GM19239 (cell line): Measurements from ENCODE around the gene KATNBL1.

Experiments used
- DNase-seq: peaks from one replicate; pipeline ENCODE4 v3.0.0; 2011; ENCODE audit warnings: low spot score; ENCODE audit not compliant: insufficient read length
- FAIRE-seq: peaks from 2 replicates; lab custom pipeline; 2011; peaks lifted over from hg19 to GRCh38; lab: Jason Lieb, UNC

KATNBL1 gene, protein sequence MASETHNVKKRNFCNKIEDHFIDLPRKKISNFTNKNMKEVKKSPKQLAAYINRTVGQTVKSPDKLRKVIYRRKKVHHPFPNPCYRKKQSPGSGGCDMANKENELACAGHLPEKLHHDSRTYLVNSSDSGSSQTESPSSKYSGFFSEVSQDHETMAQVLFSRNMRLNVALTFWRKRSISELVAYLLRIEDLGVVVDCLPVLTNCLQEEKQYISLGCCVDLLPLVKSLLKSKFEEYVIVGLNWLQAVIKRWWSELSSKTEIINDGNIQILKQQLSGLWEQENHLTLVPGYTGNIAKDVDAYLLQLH

DNA sequence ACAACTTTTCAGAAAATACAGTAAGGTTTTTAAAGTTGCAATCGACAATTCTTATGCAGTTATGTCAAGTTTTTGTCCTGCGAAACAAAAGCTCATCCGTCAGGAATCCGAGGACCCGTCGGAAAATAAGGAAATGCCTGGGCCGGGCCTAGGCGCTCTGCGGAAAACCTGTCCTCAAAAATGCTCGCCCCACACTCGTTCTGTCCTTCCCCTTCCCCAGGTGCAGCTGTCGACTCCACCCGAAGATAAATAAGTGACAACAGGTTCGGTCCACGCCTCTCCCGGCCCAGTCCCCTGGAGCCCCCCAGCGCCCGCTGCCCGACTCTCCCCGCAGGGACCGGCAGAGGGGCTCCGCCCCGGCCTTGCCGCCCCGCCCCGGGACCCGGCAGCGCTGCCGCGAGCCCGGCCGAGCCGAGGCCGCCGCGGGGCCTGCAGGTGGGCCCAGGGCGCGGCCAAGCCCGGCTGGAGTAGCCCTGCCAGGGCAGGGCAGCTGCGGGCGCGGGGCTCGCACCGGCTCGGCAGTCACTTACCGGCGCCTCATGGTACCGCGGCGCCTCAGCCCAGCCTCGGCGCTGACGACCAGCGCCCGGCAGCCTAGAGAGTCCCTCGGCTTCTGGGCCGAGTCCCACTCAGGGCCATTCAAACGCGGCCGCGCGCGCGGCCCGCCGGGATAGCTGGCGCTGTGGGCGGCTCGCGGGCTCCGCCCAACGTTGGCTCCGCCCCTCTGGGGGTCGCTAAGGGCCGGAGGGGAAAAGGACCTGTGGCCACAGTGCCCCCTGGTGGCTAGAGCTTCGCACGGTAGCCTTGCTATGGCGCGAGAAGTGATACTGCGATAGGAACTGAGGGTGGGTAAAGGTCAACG, at the start of gene KATNBL1:
Gene KATNBL1, minus strand, starts transcription at position 676 of the 862 bp plus-strand sequence. CDS start 46,420 bp downstream, outside the sequence.
- FAIRE-seq: peak; percentile 89

DNA sequence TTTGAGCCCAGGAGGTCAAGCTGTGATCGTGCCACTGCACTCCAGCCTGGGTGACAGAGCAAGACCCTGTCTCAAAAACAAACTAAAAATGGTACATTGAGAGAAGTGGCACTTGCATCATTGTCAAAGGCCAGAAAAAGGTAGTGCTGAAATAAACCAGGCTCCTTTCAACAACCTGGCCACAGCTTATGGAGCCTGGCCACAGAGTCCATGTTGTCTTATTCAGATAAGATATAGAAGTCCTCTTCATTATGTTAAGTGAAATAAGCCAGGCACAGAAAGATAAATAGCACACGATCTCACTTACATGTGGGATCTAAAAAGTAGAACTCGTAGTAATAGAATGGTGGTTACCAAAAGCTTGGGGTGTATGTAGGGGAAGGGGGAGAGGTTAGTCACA, 49.7 kb upstream of the KATNBL1 start:
- DNase-seq (no peak), FAIRE-seq (no peak)

More for the DNA sequence above, at the start of gene KATNBL1:
- peak; percentile 96 for DNase-seq

DNA sequence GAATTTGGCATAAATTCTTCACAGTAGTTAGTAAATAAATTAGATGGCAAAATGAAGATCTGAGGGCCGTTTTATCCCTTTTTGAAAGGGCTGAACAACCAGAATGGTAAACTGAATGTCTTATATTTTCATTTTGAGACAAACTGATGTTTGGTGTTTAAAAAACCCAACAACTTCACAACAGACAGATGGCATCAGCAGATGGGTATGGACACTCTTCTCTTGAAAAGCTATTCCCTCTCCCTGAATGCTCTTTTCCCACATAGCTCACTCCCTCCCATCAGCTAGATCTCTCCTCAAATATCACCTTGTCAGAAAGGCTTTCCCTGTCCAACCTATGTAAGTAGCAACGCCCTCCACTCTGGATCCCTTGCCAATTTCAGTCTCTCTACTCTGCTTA, 48.3 kb upstream of the KATNBL1 start:
- no peak for DNase-seq
- FAIRE-seq: no peak

DNA sequence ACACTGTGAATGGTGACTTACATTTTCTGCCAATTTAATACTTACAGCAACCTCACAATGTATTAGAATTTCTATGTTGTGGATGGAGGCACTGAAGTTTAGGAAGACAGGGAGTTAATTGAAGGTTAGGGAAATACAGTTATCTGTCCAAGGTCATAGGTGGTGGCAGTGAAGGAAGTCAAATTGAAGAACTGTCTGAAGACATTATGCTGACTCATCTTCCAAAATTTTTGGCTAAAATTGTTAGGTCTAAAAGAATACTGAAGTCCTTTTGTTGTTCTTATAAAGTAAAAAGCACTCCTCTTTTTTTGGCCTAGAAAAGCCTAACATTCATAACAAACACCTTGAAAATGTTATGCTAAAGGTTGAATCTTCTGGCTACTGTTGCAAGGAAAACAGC, 42.6 kb upstream of the KATNBL1 start:
- DNase-seq: no peak
- FAIRE-seq: no peak

DNA sequence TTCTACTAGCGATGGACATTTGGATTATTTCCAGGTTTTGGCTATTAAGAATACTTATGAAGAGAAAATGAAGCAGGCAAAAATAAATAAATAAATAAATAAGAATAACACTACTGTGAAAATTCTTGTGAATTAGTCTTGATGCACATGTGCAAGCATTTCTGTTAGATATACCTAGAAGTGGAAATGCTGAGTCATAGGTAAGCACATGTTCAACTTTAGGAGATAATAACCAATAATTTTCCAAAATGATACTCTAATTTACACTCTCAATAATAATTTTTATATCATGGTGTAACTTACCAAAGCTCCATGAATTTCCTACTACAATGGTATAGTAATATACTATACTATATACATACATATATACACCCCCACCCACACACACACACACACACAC, 38.3 kb upstream of the KATNBL1 start:
- DNase-seq: no peak

DNA sequence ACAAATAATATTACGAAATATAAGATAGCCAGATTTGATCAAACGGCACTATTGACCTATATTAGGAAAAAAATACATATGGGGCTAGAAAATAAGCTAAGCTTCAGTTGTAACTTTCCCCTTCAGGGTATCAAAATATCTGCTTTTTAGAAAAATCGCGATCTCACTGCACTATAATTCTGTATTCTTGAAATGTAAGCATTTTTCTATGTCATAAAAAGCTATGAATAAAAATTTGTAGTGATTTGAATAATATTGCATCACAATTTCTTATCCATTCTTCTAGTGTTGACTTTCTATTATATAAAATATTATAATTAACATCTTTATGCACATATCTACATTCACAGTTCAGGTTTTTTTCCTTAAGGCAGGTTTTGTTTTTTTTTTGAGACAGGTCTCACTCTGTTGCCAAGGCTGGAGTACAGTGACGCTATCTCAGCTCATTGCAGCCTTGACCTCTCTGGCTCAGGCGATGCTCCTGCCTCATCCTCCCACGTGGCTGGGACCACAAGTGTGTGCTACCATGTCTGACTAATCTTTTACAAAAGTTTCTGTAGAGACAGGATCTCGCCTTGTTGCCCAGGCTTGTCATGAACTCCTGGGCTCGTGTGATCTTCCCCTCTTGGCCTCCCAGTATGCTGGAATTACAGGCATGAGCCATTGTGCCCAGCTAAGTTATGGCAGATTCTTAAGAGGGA, 36.5 kb upstream of the KATNBL1 start:
- no peak for FAIRE-seq
- DNase-seq: no peak

More for the DNA sequence above, 38.3 kb upstream of the KATNBL1 start:
- FAIRE-seq: no peak

DNA sequence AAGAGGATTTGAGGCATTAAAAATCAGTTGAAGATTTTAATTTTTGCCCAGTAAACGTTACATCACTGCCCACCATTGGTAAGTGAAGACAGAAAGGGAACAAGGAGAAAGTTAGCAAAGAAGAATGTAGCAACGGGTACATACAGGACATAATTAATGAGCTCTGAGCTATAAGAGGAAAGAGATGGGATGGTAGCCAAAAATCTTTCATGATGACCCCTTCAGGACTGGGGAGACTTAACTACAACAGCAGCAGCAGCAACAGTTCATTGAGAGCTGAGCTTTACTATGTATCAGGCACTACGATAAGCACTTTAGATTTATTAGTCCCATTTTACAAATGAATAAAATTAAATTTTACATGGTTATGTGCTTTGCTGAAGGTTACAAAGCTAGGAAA, 33.3 kb upstream of the KATNBL1 start:
- no peak for DNase-seq
- FAIRE-seq: no peak

DNA sequence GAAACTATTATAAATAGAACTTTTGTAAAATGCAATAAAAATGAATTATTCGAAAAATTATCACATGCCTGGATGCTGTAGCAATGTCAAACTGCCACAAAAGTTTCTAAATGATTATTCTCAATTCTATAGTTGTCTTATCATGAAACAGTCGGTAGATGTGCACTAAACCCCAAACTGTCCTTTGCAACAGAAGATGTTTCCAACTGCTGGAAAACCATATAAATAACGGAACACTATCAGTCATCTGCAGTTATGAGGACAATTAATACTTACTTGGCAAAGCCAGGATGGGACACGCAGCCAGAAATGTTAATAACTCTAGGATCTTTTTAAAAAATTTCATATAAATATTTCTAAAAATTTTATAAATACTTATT, 32.4 kb upstream of the KATNBL1 start:
- FAIRE-seq (no peak), DNase-seq (no peak)

DNA sequence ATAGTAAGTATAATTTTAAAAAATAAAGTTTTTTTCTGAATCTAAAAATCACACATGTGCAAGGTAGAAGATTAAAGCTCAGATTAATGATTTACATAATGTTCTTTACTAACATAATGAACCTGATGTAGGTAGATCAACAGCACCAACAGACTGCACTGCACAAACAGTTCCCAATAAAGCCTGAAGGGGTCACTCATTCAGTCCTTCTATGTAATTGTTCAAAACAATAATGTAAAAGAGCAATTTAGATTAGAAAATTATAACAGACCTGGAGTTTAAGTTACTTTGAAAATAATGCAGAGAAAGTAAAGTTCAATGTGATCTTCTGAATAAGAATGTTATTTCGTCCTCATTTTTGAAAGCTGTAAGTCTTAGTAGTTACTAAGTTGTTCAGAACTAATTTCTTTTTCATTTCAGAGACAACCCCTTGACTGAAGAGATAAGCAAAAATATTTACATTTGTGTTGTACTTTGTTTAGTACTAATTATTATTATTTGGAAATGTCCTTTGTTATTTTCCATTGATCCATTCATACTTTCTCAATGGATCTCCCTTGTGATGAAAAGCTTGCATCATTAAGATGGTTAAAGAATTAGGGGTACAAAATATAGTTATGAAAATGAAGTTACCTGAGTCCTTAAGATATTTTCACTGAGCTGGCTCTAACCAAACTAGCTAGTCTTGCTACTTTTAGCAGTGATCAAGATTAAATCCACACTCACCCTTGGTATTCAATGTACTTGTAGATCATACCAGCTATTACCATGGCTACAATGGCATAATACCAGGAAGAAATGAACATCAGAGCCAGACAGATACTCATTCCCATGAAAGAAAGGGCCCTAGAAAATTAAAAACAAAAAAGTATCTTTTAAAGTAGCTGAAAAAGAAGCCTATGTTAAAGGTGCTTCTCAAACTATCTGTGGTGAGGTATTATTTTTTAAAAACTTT, 31.8 kb upstream of the KATNBL1 start:
- FAIRE-seq (peak; percentile 91), DNase-seq (peak; percentile 17)

DNA sequence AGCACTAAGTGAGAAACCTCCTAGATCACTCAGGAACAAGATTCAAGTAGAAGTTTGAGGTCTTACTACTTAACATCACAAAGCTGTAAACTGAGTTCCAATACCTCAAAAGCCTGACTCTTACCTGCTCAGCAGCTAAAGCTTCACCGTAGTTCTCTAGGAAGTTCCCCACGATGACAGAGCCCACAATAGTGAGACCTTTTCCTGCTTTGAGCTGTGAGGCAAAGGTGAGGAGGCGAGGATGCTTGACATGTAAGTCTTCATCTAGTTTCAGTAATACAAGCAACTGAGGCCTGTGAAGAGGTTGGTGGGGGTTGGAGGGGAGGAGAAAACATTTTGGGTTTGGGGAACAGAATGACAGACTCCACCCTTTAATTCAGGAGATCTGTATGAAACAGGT, 30.6 kb upstream of the KATNBL1 start:
- FAIRE-seq: no peak
- DNase-seq: no peak

DNA sequence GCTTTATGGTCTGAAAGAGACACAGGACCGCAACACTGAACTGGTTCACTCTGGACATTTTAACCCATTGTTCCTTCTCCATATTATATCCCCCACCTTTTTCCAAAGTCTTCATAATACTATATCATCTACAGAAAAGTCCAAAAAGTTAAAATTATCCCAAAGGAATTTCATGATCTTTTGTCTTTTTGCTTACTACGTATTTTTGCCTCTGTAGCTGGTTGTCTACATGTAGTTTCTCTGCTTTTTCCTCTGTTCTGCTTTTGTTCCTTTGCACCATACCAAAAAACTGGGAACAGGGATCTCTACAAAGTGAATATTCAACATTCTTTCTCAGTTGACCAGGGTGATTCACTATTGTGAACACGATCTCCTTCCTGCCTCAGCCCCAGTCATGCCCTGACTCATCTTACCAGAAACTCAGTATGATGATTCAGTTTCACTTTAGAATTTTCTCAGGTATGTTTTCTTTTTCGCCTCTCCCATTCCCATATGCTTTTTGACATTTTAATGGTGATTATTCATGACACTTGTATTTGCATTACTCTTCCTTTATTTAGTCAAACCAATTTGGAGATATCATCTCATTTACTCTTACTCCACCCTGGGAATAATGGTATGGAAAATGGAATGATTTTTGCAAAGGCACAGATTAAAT, 29.4 kb upstream of the KATNBL1 start:
- FAIRE-seq (peak; percentile 71), DNase-seq (no peak)

DNA sequence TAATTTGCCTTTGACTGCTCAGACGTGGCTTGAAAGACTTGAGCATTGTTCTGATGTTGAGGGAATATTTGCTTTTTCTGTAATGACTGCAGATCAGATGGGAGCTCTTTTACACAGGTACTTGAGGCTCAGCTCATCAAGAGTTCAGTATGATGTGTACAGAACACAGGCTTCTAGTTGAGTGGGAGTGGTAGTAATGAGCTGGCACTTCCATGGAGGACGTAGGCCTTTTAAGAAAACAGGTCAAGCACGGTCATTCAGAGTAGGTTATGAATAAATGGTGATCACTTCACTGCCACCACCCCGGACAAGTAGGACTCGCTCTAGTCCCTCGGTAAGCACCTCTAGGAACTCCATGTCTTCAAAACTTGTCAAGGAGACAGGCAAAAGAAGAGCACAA, 23.7 kb upstream of the KATNBL1 start:
- no peak for FAIRE-seq
- DNase-seq: no peak

DNA sequence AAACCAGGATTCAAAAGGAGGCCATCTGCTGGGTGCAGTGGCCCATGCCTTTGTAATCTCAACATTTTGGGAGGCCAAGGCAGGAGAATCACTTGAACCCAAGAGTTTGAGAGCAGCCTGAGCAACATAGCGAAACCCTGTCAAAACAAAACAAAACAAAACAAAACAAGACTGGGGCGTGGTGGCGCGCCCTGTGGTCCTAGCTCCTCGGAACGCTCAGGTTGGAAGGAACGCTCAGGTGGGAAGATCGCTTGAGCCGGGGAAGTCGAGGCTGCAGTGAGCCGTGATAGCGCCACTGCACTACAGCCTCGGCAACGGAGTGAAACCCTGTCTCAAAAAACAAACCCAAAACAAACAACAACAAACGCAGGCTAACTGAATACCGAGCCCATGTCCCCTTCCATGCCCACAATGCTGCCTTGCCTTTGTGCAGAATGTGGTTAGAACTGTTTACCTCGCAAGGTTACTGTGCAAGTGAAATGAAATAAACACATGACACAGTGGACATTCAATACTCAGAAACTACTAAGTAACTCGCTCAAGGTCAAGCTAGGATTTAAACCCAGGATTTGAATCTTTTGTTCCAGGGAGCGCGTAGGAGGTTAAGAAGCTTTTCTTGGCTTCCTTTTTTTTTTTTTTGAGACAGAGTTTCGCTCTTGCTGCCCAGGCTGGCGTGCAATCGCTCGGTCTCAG, 14.2 kb upstream of the KATNBL1 start:
- no peak for DNase-seq

DNA sequence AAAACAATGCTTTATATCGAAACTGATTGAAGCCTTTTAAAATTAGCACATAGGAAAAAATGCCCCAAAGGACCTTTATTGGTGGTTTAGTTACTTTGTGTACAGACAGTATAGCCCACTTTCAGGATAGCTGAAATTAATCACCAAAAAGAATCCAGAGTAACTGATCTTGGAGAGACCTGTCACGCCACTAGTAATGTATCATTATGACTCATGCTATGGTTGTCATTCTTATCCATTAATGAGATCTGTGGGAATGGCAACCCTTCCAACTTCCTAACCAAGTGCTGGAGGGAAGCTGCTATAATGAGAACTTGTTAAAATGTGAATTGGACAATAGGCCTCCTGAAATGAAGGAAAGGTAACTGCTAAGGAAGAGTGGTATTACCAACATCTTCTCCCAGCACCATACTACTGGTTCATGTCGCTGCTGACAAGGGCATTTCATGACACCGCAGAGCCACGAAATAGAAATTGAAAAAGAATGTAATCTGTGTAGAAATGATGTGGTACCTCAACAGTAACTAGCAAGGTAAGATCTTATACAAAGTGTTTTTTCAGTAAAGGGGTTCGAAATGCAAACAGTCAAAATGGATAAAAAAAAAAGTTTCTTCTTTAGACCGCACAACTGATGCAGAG, 7.8 kb upstream of the KATNBL1 start:
- no peak for DNase-seq
- no peak for FAIRE-seq

More for the DNA sequence above, 14.2 kb upstream of the KATNBL1 start:
- peak; percentile 66 for FAIRE-seq

DNA sequence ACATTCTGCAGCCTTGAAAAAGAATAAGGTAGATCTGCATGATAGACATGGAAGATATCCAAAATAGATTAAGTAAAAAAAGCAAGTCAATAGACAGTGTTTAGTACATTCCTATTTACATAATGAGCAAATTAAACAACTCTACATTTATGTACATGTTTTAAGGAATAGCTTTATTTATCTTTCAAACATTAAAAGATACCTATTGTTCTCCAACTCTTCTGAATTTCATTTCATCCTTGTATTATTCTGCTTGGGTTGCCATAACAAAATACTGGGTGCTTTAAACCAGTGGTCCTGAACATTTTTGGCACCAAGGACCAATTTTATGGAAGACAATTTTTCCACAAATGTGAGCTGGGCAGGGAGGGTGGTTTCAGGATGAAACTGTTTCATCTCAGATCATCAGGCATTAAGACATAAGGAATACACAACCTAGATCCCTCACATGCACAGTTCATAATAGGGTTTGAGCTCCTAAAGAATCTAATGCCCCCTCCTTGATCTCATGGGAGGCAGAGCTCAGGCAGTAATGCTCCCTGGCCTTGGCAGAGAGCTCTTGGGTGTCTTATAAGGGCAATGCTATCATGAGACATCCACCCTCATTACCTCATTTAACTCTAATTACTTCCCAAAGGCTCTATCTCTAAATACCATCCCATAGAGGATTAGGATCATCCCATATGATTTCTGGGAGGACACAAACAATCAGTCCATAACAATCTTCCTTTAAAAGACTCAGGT, 6.8 kb upstream of the KATNBL1 start:
- DNase-seq: no peak
- no peak for FAIRE-seq

DNA sequence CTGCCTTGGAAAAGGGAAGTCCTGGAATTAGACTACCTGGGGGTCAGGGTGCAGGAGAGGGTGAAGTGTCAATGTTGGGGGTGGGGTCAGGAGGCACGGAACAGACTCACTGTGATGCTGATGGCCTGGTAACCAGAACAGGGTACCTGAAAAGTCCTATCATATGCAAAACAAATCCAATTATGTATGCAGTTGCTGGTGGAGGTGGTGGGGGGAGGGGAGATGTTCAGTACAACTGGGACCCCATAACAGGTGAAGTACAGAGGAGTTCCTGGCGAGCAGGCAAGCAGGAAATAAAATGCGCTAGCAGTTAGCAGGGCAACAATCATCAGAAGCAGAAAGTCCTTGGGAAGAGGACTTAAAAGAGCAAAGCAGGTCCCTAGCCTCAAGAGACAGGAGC, 4.2 kb upstream of the KATNBL1 start:
- no peak for FAIRE-seq
- no peak for DNase-seq

DNA sequence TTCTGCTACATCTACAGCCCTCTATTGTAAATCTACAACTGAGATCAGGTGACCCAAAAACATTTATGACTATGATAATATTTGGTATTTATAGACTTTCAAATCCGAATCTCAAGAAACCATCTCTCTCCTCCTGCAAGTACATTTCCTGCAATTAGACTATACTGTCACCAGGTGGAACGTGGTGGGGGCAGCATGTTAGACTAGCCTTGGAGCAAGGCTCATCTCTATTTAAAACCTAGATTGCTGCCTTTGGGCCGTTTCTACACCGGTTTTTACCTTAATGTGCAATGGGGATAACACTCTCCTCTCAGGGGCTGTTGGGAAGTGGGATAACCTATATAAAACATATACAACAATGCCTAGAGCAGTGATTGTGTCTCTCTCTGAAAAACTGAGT, 3.8 kb upstream of the KATNBL1 start:
- FAIRE-seq: no peak

DNA sequence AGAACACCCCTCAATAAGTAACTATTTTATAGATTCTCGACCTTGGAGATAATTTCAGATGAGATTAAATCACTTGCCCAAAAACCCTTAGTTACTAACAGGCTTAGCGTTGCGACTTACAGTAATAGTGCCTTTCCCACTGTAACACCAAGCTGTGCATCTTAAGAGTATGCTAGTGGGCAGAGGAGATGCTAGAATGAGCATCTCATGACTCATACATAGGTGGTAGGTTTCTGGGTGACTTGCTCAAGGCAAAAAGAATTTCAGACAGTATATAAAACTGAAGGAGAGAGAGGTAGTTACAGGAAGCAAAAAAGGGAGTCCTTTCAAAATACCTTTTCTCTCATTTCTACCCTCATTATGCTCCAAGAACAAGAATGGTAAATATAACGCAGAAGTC, 3.9 kb downstream of the KATNBL1 start:
- no peak for DNase-seq
- FAIRE-seq: no peak

More for the DNA sequence above, 3.8 kb upstream of the KATNBL1 start:
- no peak for DNase-seq
